A673 (cell line): Measurements from ENCODE around the gene PLA2G2E.

Experiments
- EZH2 ChIP-seq: fragments of 200-600 bp; sonication (generic); IDR thresholded peaks from 2 replicates; pipeline ENCODE4 v1.6.1; 2017; ENCODE audit warnings: borderline replicate concordance, low read depth, mild to moderate bottlenecking, mixed read lengths, antibody characterized with exemption, low read length; ENCODE audit not compliant: poor library complexity, severe bottlenecking
- TF ChIP-seq, protein P1 (sequence below): fragments of 300-800, 200-600 bp; sonication (generic); conservative IDR thresholded peaks from 2 replicates; pipeline ENCODE4 v1.5.1; 2017; ENCODE audit warnings: low read depth, mild to moderate bottlenecking, antibody characterized with exemption, low read length, moderate library complexity, mixed read lengths

DNA sequence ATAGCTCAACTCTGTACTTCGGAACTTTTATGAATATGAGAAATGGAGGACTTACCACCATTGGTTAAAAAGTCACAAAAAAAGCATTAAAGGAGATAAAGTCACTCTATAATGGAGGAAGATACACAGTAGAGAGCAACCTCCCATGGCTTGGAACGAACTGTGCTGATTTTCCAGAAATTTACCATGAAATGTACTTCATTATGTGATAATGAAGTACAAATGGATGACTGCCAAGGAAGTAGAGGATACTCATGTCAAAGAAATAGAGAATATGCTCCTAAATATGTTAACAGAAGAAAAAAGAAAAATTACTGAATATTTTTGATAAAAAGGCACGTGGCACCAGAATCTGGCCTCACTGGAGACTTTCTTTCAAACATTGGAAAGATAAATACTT is 23.6 kb upstream of the PLA2G2E start:
- TF ChIP-seq, protein P1, sequence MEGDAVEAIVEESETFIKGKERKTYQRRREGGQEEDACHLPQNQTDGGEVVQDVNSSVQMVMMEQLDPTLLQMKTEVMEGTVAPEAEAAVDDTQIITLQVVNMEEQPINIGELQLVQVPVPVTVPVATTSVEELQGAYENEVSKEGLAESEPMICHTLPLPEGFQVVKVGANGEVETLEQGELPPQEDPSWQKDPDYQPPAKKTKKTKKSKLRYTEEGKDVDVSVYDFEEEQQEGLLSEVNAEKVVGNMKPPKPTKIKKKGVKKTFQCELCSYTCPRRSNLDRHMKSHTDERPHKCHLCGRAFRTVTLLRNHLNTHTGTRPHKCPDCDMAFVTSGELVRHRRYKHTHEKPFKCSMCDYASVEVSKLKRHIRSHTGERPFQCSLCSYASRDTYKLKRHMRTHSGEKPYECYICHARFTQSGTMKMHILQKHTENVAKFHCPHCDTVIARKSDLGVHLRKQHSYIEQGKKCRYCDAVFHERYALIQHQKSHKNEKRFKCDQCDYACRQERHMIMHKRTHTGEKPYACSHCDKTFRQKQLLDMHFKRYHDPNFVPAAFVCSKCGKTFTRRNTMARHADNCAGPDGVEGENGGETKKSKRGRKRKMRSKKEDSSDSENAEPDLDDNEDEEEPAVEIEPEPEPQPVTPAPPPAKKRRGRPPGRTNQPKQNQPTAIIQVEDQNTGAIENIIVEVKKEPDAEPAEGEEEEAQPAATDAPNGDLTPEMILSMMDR = no peak
- no peak for TF ChIP-seq EZH2
